Uterus (tissue), 2 donors: Measurements from ENCODE around the gene MS4A6A.

Experiments
- CTCF ChIP-seq, 4 experiments: fragments of 200-600 bp in 2 of 4; fragments of 450-650 bp in 2 of 4; sonication (generic) in 2 of 4; IDR thresholded peaks; one replicate each; pipeline ENCODE4 v1.5.1; 2016 to 2019; ENCODE audit warnings: antibody characterized with exemption in 4 of 4, mild to moderate bottlenecking in 2 of 4, moderate library complexity in 1 of 4
- POLR2A ChIP-seq, 2 donors: fragments of 450-650 bp; IDR thresholded peaks; one replicate each; pipeline ENCODE4 v1.6.1; 2016; ENCODE audit warnings: antibody characterized with exemption in 2 of 2, mild to moderate bottlenecking in 1 of 2, moderate library complexity in 1 of 2

GRCh38 chr11:60208951-60209350 is 26.1 kb upstream of the MS4A6A start:
- TF ChIP-seq CTCF (IDR thresholded peaks at IDR 0.05) (no peak), POLR2A (IDR thresholded peaks at IDR 0.05) (no peak)
